Spleen (tissue), 7 donors: ENCODE data around the gene NECAB2.

Experiments
- POLR2A ChIP-seq, 3 donors: fragments of 450-650 bp; IDR thresholded peaks; one replicate each; pipeline ENCODE4 v1.5.1; 2017; ENCODE audit warnings: antibody characterized with exemption in 3 of 3, mild to moderate bottlenecking in 1 of 3
- POLR2AphosphoS5 ChIP-seq, 3 donors: sonication (generic); formaldehyde crosslinking; IDR thresholded peaks; one replicate each; pipeline ENCODE4 v1.5.1; 2017; ENCODE audit warnings: antibody characterized with exemption in 3 of 3
- TF ChIP-seq, protein P1 (sequence below), 11 experiments: fragments of 200-600 bp in 7 of 11; fragments of 450-650 bp in 4 of 11; sonication (generic) in 4 of 11; IDR thresholded peaks in 8 of 11; conservative IDR thresholded peaks in 3 of 11; 1 replicate in 7 of 11; 2 replicates in 4 of 11; pipeline versions ENCODE4 v1.4.0 to v1.8.0; 2016 to 2021; ENCODE audit warnings: antibody characterized with exemption in 11 of 11, inconsistent platforms in 4 of 11, mild to moderate bottlenecking in 1 of 11
- donor health status: DM: no; HTN: no; CAD: no; lungs with moderate emphysema.
- donor health status: DM: no; HTN: no; CAD: no.
- donor health status: DM: no; HTN: no; CAD: no.

DNA sequence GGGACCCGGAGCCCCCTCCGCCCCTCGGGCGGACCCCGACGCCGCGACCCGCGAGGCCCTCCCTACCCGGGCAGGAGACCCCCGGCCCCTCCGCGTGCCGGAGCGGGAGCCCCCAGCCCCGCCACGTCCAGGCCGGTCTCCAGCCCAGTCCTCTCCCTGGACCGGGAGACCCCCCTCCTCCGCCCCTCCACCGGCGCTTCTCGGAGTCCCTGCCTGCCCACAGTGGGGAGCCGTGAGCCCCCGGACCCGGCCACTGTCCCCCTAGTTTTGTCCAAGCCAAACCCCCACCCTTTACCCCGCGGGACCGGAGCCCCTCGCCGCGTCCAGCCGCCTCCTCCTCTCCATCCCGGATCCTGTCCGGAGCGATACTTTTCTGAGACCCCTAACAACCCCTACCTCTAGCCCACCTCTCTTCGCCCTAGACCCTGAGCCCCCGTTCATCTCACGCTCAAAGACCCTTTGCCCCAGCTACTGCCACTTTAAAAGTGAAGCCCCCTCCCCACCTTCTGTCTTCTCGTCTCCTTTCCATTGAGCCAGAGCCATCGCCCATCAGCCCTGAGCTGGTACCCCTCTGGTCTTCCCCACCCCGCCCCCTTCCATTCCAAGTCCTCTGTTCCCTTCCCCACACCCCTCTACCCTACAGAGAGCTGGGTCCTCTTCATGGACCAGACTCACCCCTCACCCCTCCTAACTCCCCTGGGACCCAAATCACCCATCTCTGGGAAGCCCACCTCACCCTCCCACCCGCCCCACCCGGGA is 1.0 kb downstream of the NECAB2 start:
- TF ChIP-seq, protein P1, sequence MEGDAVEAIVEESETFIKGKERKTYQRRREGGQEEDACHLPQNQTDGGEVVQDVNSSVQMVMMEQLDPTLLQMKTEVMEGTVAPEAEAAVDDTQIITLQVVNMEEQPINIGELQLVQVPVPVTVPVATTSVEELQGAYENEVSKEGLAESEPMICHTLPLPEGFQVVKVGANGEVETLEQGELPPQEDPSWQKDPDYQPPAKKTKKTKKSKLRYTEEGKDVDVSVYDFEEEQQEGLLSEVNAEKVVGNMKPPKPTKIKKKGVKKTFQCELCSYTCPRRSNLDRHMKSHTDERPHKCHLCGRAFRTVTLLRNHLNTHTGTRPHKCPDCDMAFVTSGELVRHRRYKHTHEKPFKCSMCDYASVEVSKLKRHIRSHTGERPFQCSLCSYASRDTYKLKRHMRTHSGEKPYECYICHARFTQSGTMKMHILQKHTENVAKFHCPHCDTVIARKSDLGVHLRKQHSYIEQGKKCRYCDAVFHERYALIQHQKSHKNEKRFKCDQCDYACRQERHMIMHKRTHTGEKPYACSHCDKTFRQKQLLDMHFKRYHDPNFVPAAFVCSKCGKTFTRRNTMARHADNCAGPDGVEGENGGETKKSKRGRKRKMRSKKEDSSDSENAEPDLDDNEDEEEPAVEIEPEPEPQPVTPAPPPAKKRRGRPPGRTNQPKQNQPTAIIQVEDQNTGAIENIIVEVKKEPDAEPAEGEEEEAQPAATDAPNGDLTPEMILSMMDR (IDR thresholded peaks at IDR 0.05 in 8 of 11, conservative IDR thresholded peaks at IDR 0.05 in 3 of 11) = no peak
- TF ChIP-seq POLR2A (IDR thresholded peaks at IDR 0.05) (no peak), POLR2AphosphoS5 (IDR thresholded peaks at IDR 0.05) (no peak)
